GM12874 (cell line): Measurements from ENCODE around the gene RETREG1.

Experiments used
- CTCF ChIP-seq: IDR thresholded peaks from 2 replicates; pipeline ENCODE4 v1.5.1; 2011; ENCODE audit warnings: low read depth, mild to moderate bottlenecking, control low read depth, low read length, moderate library complexity; ENCODE audit not compliant: insufficient read depth

RETREG1 gene

DNA sequence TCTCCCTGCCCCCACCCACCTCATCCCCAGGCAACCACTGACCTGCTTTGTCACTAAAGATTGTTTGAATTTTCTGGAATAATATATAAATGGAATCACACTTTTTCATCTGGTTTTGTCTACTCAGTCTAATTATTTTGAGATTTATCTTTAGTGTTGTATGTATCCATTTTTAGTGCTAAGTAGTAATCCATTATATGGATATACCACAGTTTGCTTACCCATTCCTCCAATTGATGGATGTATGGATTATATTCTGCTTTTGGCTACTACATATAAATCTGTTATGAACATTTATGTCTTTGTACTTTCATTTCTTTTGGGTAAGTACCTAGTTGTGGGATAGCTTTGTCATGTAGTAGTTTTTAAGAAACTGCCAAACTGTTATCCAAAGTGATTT lies 136.7 kb downstream of the RETREG1 start:
- no peak for TF ChIP-seq CTCF

DNA sequence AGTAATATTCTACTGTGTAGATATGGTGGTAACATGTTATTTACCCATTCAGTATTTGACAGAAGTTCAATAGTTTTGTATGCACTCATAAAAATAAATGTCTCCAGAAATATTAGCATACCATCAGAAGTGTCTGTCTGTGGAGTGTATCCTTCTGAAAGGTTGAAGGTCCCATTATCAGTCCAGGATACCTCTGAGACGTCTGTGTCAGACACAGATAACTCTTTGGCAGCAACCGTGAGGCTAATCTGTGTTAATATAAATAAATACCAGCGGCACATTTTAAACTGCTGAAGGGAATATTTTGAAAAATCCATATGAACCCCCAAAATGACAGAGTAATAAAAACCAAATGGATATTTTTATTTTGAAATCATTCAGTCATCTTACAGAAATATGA lies 139.3 kb downstream of the RETREG1 start:
- TF ChIP-seq CTCF: no peak

DNA sequence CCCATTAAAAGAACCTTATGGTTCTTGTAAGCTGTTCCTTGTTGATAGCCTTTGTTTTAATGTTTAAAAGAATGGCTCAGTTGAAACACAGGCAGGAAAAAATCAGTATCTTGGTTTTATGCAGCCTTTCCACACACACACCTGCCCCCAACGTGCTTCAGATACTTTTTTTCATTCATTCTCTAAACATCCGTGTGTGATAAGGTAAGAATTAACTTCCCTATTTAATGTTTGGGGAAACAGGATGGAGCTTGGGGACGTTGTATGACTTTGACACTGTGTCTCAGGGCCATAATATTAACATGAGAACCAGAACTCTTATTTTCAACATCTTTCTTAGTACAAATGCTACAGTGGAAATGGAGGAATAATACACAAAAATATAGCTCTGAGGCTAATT lies 145.4 kb downstream of the RETREG1 start:
- no peak for TF ChIP-seq CTCF

GRCh38 chr5:16467363-16468219 lies 149.2 kb downstream of the RETREG1 start:
- no peak for TF ChIP-seq CTCF

DNA sequence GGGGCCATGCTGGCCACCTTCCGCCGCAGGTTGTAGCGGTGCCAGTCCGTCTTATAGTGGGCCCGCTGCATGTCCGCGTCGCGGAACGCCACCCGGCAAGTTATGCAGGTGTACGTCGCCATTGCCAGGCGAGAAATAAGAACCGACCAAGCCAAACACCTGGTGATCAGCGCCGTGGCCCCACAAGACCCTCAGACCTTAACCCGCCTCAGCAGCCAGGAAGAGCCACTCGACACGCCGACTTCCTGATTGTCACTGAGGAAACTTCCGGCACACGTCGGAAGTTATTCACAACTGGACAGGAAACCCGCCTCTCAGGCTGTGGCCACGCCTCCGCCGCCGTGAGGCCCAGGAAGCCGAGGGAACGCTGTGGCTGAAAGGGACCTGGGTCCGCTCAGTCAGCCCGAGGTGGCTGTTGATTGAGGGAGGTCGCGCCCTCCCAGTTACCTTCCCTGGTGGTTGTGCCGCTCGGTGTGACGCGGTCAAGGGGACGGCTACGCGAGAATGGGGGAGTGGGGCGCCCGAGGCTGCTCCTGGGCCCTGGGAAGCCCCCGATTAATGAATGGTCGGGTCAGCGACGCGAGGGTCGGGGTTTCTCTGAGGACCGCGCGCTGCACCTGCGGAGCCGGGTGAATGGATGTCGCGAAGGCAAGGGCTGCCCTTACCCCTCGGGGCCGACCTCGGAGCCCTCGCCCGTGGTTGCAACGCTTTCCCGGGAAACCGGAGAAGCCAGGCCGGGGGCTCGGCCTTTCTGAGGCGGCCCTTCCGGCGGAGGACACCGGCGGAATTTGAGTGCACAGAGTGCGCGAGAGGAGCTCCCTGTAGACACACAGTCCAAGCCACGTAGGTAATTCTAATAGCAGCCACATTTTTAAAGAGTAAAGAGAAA lies 151.0 kb downstream of the RETREG1 start, which contains the start of gene ZNF622:
ZNF622 (minus strand) TSS at position 257 of the 889 bp plus-strand sequence; CDS start at position 122, 135 bp downstream.
- no peak for TF ChIP-seq CTCF

GRCh38 chr5:16464664-16465543 lies 151.9 kb downstream of the RETREG1 start:
- 0 out of 2 replicates have a peak, but pooled peaks have one; percentile 6 for TF ChIP-seq CTCF
